Hematopoietic multipotent progenitor cell treated with erythropoietin and hydrocortisone succinate and interleukin-3 and kit ligand, for 15 days (in vitro differentiated cells): ENCODE results near the gene MAP7D1.
A peak's percentile ranks its signal among the peaks of the same experiment; 100 is the strongest.
"Not testable (repeated sequence)": the region's sequence is repeated elsewhere in the genome, so short reads cannot be mapped to it uniquely, and the experiment has no call there.

Experiments used
- DNase-seq: peaks from one replicate; pipeline ENCODE4 v3.0.0-alpha.2; 2015; ENCODE audit warnings: low spot score

The MAP7D1 gene

DNA sequence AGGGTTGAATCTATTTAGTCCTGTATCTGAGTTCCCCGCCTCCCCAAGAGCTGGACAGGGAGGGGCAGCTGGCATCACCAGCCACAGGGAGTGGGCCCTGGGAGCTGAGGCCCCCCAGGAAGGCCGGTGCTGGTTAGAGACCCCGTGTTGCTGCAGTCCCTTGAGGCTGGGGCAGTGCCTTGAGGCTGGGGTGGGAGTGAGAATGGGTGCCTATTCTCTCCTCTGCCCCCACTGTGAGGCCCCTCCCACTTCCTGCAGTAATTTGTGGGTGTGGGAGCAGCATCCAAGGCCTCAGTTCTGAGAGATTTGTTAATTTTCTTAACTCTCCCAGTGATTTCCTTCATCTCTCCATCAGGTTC is 4.1 kb upstream of the MAP7D1 start:
- no peak for DNase-seq

DNA sequence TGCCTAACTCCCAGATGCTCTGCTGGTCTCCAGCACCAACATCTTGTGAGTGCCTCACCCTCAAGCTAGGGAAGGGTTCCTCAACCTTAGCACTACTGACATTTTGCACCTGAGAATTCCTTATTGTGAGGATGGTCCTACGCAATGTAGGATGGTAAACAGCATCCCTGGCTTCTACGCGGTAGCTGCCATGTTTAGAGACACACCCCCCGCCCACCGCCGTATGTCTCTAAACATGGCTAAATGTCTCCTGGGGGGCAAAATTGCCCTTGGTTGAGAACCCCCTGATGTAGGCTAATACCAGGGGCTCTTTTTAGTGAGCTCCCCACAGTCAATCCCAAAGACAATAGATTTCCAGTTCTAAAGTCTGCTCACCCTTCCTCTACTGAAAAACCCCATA is 2.5 kb upstream of the MAP7D1 start:
- DNase-seq = no peak

- DNase-seq = no peak
Measured at GRCh38 chr1:36154335-36154734, 1.6 kb upstream of the MAP7D1 start.

DNA sequence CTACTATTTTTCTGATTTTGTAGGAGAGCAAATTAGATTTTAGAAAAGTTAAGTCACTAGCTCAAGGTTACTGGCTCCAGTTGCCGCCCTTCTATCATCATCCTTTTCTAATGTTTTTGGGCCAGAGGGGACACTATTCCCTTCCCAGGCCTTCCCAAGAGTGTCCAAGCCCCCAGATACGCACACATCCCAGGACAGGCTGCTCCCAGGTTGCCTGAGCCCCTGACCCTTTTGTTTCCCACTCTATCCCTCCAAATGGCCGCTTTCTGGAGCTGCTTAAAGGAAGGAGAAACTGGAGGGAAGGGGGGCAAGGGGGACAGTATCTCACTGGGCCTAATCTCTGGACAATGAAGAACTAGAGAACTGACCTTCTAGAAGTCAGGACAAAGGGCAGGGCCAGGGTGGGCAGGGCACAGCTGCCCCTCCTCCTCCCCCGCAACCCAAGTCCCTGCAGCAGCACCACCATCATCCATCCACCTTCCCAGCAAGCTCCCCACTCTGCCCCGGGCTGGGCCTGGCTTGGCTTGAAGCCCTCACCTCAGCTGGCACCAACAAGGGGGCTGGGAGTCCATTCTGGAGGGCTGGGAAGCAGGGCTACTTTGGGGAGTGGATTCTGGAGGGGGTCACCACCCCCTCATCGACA is 1.1 kb upstream of the MAP7D1 start:
- no peak for DNase-seq

DNA sequence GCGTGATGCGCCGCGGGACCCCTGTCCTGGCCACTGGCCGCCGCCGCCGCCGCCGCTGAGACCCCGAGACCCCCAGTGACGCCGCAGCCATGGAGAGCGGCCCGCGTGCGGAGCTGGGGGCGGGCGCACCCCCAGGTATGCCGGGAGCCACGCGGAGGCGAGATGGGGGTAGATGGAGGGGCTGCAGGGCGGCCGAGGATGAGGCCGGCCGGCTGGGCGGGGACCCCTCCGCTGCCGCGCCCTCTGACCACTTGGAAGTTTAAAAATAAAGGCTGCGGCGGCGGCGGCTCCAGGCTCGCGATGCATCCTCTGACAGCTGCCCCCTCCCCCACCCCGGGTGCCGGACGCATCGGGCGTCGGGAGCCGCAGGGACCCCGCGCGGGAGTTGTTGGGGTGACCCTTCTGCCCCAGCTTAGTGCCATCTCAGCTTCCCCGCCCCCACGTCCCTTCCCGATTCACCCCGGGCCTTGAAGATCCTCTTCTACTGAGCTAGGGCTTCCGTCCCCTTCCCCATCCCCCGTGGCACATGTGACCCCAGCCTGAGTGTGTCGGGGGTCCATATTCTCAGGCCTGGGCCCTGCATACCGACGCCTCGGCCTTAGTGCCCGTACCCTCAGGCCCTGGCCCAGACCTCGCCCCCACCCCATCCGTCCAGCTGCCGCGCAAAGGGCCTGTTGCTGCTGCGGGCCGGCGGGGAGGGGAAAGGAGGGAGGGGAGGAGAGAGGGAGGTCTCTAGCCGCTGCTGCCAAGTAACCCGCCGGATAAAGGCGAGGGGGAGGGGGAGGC is 562 bp downstream of the MAP7D1 start:
- peak; percentile 10 for DNase-seq

DNA sequence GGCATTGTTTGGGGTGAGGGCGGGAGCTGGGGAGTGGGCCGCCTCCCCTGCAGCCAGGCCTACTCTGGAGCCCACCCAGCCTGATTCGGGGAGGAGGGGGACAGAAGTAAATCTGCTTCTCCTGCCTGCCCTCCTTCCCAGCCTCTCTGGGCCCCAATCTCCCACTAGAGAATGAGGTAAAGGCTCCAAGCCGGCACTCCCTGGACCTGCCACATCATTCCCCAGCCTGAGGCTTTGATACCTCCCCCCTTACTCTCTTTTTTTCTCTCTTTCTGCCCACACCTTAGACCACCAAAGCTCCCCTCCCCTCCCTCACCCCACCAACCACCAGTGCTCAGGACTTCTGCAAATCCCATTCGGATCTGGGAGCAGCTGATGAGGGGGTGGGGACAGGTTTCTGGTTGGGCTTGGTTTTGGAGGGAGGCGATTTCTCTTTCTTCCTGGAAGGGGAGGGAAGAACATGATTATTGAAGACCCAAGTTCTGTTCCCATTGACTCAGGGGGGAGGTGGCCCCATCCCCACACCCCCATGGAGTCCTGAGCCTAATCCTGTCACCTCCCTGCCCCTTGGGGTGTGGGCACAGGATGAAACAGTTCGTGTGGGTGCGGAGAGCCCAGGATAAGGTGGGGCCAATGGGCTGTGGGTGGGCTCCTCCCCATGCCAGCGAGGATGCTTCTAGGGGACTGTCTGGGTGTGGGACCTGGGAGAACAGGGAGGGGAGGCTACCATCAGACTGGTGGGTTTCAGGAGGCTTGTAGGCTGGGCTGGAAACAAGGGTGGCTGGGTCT is 1.3 kb downstream of the MAP7D1 start:
- no peak for DNase-seq

GRCh38 chr1:36157973-36158826 is 2.2 kb downstream of the MAP7D1 start:
- DNase-seq = no peak

DNA sequence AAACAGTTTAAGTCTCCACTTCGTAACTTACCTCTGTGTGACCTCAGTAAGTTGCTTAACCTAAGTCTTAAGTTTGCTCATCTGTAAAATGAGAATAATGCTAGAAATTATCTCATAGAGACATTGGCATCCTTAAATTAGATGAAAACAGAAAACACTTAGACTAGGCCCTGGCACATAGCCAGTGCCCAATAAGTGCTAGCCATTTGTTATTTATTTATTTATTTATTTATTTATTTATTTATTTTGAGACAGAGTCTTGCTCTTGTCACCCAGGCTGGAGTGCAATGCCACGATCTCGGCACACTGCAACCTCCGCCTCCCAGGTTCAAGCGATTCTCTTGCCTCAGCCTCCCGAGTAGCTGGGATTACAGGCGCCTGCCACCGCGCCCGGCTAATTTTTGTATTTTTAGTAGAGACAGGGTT is 2.9 kb downstream of the MAP7D1 start:
- DNase-seq = not testable (repeated sequence)

GRCh38 chr1:36159614-36160387 is 3.8 kb downstream of the MAP7D1 start:
- DNase-seq = no peak

GRCh38 chr1:36160388-36160948 is 4.5 kb downstream of the MAP7D1 start:
- DNase-seq = no peak

GRCh38 chr1:36160949-36161485 is 5.1 kb downstream of the MAP7D1 start:
- peak; percentile 14 for DNase-seq

- DNase-seq = peak; percentile 17
Measured at GRCh38 chr1:36161641-36162531, 5.9 kb downstream of the MAP7D1 start.

- peak; percentile 16 for DNase-seq
Measured at GRCh38 chr1:36162680-36163239, 6.8 kb downstream of the MAP7D1 start.

DNA sequence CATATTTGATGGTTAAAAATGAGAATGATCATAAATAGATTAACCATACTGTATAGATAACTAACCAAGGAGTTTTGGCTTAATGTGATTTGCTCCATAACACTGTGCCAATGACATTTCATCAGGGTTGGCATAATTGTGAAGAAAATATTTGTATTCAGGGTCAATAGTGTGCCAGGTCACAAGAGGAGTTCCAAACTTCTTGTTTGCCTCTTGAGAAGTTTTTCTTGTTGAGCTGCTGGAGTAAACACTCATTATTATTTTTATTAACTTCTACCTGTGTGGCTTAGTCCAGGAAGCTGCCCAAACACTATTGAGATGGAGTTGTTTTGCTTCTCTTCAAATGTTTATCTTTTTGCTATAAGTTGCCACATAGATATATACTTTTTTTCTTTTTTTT is 7.5 kb downstream of the MAP7D1 start:
- DNase-seq = no peak

- DNase-seq = no peak
Measured at GRCh38 chr1:36164361-36164760, 8.4 kb downstream of the MAP7D1 start.

GRCh38 chr1:36165145-36165544 is 9.2 kb downstream of the MAP7D1 start:
- DNase-seq = no peak

GRCh38 chr1:36166136-36166535 is 10.2 kb downstream of the MAP7D1 start:
- DNase-seq = no peak

DNA sequence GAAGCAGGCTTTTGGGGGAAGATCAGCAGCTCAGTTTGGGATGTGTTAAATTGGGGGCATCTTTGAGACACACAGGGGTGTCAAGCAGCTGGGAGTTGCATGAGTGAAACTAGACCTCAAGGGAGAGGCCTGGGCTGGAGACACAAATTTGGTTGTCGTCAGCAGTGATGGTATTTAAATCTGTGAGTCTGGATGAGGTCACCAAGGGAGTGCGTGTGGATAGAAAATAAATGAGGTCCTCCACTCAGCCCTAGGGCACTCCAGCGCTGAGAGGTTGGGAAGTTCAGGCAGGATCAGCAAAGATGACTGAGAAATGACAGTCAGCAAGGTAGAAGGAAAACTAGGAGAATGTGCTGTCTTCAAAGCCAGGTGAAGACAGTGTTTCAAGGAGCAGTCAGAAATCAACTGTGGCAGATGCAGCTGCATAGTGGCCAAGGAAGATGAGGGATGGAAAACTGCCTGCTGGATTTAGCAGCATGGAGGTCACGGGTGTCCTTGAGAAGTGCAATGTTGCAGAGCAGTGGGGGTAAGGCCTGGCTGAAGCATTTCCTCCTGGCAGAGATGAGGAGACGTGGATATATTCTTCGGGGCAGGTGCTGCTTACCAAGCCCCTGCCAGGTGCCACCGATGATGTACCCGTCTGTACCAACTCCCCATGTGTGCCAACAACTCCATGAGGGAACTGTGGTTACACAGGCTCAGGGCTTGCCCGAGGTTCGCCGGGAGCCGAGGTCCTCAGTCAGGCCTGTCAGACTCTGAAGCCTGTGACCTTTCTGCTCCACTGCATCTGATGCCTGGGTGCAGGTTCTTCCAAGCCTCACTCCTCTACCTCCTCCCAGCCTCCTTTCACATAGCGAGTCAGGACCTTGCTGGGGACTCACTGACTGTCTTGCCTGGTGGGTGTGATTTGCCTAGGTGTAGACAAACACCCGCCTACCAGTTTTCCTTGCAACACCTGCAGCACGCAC is 11.3 kb downstream of the MAP7D1 start:
- no peak for DNase-seq
